ENCODE measurements around the gene CARS1.

Gene CARS1

DNA sequence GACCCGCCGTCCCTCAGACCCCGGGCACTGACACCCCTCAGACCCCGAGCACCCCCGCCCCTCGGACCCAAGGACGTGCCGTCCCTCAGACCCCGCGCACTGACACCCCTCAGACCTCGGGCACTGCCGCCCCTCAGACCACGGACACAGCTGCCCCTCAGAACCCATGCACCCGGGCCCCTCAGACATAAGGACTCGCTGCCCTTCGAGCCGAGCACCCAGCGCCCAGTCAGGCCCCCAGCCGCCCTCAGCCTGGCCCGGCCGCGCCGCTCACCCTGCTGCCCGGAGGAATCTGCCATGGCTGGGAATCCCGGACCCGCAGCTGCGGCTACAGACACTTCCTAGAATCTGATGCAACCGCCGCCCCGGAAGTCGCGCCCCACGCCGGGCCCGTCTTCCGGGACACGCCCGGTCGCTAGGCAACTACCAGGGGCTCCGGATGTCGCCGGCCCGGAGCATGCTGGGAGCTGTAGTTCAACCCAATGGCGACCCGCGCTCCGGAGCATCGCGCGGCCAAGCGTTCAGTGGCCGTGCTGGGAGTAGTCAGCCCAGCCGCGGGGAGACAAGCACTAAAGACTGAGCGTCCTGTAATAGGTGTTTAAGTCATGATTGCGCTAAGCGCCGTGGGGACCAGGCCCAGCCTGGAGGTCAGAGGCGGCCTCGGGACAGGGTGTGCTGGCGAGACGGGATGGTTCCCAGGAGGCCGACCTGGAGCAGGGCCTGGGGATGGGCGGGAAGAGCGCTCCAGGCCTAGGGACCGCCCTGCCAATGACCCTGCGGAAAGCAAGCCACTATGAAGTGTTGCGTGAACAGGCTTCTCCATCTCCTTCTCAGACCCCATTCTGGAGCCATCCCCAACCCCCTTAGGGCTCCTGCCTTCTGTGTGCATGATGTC lies at the start of gene CARS1:
TSS of gene CARS1 (minus strand) at position 355 of the 895 bp plus-strand sequence. CDS start at position 299, 56 bp downstream.
- peak; percentile 97 for DNase-seq

DNA sequence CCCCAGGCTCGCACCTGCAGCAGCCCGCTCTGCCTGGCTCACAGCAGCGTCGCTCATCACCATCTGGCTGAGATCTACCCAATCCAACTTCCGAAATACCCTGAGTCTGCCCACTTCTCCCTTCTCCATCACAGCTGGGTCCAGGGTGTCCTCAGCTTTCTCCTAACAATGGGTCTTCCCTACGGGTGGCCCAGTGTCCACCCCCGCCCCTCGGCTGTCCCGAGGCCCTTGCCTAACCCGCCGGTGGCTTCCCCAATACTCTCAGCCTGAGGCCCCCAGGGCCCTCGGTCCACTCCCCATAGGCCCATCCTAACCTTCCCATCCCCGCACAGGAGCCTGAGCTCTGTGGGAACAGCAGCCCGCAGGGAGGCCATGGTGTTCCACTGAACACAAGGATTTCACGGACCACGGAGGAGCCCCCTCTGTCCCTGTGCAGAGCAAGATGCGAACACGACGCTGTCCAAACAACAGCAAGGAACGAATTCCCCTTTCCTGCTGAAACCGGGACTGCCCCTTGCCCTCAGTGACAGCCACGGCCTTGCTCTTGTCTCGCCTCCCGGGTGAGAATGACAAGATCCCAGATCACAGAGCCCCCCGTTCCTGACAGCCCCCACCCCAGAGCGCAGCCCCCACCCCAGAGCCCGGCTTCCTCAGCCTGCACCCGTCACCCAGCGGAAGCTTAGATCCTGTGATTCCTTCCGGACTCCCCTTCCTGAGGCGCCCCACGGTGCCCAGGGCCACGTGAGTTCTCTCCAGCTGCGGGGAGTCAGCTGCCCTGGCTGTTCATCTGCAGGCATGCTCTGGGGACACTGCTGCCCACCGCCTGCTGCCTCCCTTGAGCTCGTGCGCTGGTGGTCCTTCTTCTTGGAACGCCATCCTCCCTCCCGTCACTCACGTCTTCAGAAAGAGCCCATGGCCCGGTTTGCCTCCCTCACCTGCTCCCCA lies 48.8 kb upstream of the CARS1 start:
- no peak for DNase-seq

DNA sequence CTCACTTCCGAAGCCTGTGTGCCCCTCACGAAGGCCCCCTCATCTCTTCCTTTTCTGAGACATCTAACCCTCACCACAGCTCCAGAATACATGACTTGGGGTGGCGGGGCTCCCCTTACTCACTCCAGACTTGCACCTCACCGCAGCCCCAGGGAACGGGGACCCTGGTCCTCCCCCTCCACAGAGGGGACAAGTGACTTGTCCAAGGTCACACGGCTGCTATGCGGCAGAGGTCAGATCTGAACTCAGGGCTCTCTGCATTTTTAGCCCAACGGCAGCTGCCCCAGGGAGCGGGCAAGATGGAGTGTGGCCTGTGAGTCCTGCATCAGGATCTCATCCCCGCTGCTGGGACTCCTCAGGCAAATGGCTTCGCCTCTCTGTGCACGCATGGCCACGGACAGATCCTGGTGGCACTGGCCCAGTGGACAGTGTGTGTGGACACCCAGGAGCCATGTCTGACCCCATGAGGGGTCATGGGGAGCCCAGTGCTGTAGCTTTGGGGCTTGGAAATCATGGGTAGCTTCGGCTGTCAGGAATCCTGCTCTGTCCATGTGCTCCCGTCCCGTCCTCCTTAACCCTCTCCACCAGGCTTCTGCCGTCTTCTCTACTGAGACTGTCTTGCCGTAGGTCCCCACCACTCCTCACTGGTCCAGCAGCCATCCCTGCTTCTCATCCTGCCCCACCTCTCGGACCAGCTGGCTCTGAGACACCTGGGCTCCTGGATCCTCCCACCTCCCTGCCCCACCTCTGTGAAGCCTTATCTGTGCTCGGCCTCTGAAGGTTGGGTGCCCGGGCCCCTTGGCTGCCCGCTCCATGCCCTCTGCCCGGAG lies 48.0 kb upstream of the CARS1 start:
- DNase-seq, result no peak

DNA sequence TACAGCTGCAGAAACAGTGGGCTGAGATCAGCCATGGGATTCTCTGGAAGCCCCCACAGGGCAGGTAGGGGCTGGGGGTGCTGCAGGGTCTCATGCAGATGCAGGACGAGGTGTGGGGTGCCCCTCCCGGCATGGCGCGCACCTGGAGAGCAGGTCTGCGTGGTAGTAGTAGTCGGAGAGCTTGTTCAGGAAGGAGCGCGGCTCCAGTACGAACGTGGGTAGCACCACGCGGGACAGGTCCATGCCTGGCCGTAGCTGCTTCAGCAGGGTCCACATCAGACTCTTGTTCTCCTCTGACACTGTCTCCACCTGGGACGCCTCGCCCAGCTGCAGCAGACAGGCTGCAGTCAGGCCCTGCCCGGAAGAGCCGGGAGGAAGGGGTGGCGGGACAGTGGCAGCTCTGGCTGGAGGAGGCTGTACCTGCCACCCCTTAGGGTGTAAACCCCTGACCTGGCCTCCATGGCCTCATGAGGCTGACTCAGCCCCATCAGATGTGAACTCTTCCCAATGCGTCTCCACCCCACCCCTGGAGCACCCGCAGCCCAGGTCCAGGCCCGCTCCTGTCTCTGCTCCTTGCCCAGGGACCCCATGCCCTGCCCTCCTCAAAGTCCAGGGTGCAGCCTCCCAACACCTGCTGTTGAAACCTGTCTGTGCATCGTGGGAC lies 47.0 kb upstream of the CARS1 start:
- peak; percentile 23 for DNase-seq

DNA sequence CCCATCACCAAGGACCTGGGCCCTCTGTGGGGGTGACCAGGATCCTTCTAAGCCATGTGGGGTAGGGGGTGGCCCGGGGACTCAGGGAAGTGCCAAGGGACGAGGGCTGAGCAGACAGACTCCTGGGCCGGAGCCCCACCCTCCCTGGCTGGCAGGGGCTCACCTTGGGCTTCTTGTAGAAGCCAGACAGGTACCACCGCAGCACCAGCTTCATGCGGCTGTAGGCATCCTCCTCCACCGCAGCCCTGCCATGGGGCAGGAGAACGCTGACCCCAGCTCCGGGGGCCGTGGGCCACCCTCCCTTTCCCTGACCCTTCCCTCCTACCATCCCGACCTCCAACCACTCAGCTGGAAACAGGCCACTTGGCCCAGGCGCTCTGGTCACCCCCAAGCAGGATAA lies 45.9 kb upstream of the CARS1 start:
- DNase-seq, result no peak

DNA sequence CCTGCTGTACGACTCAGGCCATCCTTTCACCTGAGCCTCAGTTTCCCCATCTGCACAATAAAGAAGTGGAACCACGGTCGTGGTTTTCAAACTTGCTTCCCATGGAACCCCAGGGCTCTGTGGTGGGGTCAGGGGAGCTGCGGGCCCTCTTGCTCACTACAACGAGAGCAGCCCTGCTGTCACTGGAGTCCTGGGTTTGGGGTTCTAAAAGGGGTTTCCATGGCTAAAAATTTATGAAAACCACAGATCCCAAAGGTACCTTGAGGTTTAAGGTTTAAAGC lies 45.4 kb upstream of the CARS1 start:
- no peak for DNase-seq

DNA sequence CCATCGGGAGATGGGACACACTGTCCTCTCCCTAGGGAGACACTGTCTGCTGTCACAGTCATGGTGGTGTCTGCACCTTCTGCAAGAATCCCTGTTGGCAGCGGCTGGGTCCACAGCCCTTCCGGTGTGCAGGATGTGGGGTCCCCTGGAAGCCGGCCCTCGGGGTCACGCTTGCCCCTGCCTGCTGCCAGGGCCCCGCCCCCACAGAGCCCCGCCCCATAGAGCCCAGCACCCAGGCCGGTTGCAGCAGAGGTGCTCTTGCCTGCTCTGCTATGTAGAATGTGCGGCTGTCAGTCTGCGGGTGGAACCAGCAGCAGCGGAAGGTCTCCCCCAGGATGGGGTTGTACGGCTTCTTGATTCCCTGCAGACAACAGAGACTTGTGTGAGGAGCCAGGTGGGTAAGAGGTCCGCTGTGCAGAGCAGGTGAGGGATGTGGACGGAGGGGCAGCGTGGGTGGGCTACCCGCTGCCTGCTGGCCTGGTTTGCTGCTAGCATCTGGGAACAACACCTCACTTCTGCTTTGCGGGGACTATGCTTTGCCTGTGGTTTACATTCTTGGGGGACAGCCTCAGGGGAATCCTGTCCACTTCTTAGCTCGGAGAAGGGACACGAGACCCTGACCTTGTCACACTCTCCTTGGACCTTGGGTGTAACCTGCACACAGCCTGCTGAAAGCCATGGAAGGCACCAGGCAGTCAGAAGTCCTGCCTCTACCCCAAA lies 44.9 kb upstream of the CARS1 start:
- no peak for DNase-seq

DNA sequence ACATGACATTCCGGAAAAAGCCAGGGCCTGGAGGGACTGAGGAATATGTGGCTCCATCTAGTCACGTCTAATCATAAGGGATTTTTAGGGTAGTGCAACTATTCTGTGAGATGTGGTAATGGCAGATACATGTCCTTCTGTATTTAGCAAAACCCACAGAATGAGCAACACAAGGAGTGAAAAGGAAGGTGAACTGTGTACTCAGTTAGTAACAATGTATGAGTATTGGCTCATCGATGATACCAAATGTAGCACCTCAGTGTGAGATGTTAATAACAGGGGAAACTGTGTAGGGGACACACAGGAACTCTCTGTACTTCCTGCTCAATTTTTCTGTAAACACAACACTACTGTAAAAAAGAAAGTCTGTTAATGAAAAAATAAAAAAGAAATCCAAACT lies 42.0 kb upstream of the CARS1 start:
- no peak for DNase-seq

DNA sequence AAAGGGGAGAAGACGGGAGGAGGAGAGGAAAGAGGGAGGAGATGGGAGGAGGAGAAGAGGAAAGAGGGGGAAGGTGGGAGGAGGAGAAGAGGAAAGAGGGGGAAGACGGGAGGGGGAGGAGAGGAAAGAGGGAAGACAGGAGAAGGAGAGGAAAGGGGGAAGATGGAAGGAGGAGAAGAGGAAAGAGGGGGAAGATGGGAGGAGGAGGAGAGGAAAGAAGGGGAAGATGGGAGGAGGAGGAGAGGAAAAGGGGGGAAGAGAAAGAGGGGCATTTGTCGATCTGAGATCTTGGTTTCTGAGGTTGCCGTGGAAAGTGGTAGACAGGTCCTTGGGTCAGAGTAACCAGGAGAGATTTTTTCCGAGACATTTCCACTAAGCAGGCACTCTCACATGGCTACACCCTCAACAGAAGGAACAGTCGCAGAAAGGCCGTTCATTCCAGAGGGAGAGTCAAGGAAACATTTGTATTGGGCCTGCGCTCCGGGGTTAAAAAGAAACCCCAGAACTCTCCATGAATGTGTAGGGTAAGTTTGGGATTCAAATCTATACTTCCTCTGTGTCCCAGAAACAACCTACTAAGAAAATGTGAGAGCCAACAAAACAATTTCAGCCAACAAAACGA lies 39.8 kb upstream of the CARS1 start:
- no peak for DNase-seq

DNA sequence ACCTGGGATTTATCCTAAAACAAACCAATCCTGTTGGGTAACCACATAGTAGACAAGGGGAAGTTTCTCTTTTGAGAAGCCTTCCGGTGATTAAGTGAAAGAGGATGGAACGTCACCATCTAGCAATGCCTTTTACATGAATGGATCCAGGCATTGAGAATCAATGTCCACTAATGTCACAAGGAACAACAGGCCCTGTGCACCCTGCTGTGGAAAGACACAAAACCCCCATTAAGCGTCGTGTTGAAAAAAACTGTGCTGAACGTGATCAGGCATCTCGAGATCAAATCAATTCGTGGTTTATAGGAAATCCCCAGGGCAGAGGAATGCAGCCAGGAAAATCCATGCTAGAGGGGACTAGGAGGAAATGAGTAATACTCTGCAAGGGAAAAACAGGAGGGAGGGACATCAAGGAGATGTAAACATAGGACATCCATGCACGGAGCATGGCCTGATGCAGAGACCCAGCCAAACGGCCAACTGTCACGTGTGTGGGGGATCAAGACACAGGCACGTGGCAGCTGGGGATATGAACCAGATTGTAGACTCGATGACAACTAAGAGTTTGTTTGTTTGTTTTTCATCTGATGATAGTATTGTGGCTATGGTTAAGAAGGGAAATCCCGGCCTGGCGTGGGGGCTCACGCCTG lies 38.6 kb upstream of the CARS1 start:
- DNase-seq, result peak; percentile 65

DNA sequence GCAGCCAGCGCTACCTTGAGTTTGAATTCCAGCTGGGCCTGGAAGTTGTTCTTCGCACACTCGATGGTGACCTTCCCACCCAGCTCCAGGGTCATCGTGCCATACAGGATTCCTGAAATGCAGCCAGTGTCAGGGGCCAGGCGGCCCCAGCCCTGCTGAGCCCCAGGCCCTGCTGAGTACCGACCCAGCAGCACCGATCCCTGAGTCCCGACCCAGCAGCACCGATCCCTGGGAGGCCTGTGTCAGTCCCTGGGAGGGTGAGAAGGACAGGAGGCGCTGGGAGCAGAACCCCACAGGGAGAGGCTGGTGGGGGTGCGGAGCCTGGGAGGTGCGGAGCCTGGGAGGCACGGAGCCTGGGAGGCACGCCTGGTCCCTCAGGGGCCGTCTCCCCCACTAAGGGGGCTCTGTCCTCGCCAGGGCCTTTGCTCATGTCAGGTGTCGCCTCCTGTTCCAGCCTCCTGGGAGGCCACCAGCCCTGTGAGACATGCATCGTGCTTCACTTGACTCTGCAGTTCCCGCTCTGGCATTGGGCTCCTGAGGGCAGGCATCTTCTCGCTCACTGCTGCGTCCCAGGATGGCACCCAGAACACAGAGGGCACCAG lies 37.1 kb upstream of the CARS1 start:
- DNase-seq, result no peak

DNA sequence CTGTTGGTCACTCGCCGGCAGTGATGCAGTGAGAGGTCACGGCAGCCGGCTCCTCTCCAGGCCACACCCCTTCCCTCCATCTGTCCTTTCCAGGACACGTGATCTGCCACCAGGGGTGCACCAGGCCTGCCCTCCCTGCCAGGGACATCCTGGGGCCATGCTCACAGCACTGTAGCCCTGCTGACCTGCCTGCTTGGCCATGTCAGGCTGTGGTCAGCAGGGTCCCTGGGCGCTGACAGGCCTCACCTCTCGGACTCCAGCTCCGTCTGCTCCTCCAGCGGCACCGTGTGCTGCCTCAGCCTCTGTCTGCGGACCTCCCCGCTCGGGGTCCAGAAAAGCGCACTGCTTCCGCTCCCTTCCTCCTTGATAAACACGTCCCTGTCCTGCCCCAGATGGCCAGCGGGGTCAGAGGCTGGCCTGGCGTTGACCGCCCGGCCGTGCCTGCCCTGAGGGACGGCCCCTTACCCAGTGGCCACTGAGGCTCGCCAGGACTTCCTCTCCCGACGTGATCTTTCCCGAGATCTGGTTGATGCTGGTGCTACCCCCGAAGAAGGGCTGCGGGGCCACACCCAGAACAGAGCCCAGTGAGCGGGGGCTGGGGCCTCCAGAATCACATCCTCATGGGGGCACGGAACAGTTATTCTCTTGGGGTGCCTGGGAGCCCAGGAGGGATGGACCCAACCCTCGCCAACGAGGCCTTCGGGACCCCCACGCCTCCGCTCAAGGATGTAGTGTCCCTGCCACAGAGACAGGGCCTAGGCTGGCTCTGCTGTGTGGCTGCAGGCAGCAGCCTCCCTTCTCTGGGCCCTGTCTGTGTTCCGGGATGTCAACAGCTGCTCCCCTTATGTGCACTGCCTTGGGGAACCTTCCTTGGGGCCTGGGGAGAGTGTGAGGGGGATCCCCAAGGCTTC lies 36.3 kb upstream of the CARS1 start:
- DNase-seq, result no peak

DNA sequence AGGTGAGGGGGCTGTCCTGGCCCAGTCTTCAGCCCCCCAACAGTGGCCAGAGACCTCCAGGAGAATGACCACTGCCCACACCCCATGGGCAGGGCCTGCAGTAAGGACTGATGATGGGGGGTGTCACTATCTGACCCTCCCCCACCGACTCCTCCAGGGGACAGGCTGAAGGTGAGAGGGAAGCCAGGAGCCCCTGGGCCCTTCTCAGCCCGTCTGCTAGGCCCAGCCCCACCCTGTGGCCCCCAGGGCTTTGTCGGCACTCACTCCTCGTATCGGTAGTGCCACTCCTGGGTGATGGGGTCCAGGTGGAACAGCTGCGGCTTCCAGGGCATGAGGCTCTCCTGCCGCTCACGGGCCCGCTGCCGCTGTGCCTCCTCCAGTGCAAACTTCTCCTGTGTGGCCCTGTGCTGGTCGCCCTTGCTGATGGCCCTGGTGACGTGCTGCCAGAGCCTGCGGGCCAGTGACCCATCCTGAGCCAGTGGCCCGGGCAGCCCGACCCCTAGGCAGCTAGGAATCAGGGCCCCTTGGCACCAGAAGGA lies 35.4 kb upstream of the CARS1 start:
- DNase-seq, result no peak

DNA sequence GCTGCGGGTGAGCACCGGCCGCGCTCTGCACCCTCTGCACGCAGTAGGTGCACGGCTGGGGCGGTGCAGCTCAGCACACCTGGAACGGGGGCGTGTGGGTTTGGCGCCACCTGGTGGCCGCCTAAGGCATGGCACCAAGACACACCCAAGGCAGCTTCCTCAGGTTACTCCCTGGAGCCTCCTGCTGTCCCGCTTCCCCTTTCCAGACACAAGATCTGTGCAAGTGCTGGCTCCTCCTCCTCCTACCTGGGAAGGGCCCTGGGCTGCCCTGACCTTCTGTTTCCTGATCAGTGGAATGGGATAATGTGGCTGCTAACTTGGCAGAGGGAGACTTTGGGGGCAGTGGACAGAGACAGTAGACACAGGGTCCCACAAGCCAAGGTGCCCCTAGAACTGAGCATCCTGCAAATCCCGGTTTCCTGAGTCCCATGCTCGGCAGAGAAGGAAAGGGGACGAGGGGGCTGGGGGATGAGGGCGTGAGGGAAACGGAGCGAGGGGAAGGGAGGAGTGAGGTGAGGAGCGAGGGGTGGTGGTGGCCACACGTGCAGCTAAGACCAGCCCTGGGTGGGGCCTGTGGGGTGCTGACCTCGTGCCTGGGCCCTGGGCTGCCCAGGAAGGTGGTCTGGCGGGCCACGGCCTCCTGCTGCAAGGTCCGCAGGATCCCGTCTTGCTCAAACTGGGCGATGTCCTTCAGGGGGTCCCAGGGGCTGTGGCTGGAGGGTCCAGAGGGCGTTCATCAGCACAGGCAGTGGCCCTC lies 34.8 kb upstream of the CARS1 start:
- peak; percentile 69 for DNase-seq

DNA sequence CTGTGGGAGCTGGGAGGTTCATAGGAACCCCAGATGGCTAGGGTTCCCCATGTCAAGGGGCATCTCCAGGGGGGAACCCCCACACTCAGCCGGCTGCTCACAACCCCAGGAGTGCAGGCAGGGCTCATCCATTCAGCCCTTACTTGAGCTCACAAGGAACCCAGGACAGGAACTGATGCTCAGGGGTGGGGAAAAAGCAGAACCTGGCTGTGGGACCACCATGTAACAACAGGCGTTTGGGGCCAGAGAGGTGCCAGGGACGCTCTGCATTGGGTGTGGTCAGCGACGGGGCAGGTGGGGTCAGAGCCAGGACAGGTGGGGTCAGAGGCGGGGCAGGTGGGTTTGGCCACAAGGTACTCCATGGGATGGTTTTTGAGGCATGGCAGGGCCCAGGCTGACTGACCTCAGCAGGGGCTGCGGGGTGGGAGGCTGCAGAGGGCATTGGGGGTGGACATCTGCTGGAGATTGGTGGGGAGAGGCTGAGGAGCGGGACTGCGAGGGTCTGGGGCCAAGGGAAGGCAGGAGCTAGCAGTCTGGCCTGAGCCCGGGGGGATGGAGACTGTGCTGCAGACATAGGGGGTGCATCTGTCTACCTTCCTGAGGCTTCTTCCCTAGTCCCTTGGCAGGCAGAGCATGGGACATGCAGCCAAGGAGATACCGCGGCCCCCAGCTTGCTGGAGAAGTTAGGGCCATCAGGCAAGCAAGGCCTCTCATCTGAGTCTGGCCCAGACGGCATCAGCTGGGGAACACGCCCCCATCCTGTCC lies 34.0 kb upstream of the CARS1 start:
- no peak for DNase-seq

DNA sequence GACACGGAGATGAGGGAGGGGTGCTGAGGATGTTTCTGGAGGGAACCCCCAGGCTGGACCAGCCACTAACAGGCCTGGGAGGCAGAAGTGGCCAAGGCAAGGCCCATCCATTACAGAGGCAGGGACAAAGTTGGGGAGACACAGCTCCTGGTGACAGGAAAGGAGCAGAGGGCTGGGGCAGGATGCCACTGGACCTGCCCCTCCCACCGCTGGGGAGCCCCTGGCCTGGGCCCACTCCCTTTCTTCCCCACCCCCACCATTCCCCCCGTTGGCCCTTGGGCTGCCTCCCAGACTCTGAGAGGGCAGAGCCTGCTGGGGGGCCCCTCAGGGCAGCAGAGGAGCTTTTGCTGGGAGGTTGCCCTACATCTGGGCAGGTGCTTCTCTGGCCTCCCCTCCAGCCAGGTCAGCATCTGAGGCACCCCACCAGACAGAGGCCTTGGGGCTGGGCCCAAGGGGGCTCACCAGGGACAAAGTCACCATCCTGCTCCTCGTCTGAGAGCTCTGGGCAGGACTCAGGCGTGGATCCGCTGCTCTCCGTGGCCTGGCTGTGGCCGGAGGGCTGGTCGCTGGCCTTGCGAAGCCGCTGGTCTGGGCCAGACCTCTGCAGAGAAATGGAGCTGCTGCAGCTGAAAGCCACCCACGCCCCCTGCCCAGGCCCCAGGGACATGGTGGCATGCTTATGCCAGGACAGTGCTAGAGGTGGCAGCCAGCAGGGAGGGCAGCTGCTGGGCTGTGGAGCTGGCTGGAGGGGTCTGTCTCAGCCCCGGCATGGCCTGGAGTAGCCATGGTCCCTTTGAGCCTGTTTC lies 33.1 kb upstream of the CARS1 start:
- DNase-seq, result no peak

Measured in left hindlimb (tissue), 1 donor.